Renal cortex interstitium (tissue), 11 donors: ENCODE measurements around the gene CRTAC1. TPM values are rescaled to one million over a fixed set of nuclear protein-coding genes. Genes with fewer than 3 reads are reported as not detected.

ENCODE experiments used
- DNase-seq, 11 donors: peaks; one replicate each; pipeline ENCODE4 v3.0.0-alpha.2; 2013; ENCODE audit warnings: low read depth in 9 of 11, low spot score in 4 of 11; ENCODE audit errors: extremely low read depth in 1 of 11
- polyA plus RNA-seq, 3 donors: library from polyadenylated mRNA; unstranded; fragments of 120-200 nt; gene quantifications; one replicate each; pipeline ENCODE4 v1.2.1, GENCODE V29; 2013; ENCODE audit not compliant: insufficient read length in 3 of 3

The CRTAC1 gene
- polyA plus RNA-seq, 3 donors: 15.1 to 31.6 (median 22.0) TPM

DNA sequence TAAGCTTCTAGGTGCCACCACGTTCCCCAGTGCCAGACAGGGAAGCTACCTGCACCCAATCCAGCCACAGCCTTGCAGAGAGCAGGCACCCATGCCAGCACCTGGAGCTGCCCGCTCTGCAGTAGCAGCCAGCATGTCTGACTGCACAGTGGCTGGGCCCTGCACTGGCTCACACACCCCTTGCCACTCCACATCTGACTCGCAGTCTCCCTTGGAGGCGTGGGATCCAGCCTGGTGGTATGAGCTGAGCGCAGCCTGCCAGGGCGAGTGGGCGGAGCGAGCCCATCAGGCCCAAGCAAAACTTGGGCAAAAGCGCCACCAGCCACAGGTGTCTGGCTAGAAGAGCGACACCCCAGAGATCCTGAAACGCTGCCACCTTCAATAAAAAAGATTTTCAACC is 30.1 kb downstream of the CRTAC1 start:
- DNase-seq: no peak

DNA sequence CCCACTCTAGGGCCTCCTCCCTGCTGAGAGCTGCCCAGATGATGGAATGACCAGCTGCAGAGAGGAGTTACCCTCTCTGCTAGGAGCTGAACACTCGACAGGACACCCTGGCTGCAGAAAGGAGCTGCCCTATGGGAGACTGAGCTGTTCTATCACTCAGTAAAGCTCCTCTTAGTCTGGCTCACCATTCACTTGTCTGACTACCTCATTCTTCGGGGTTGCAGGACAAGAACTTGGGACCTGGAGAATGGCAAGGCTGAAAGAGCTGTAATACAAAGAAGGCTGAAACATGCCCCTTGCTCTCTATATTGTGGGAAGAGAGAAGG is 30.5 kb downstream of the CRTAC1 start:
- DNase-seq: no peak

DNA sequence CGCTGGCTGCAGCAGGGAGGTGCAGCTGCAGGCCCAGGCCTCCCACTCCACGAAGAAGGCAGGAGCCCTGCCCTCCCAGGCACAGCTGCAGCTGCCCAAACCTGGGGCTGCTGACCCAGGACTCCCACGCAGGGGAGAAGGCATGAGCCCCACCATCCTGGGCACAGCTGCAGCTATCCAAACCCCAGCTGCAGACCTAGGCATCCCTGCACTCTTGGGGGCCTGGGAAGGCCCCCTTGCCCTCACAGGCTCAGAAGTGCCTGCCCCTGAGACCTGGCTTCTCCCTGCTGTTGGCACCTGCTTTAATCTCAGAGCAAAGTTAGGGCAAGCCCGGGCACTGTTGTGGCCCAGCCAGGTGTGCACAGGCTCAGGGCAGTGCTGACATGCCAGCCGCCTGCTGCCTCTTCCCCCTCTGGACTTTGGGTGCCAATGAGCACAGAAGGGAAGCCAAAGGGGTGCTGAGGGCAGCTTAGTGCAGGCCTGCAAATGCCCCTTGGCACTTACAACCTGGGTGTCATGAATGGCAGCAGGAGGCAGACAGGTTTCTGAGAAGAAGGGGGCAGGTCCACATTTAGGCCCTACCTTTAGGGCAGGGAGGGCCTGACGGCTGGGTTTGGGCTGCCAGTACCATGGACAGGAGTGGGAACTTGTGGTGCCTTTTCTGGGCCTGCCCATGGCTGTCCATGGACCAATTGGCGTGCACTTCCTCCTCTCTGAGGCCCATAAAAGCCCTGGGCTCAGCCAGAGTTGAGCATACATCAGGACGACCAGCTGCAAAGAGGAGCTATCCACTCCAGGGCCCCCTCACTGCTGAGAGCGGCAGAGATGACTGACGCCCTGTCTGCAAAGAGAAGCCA is 31.1 kb downstream of the CRTAC1 start:
- no peak for DNase-seq

DNA sequence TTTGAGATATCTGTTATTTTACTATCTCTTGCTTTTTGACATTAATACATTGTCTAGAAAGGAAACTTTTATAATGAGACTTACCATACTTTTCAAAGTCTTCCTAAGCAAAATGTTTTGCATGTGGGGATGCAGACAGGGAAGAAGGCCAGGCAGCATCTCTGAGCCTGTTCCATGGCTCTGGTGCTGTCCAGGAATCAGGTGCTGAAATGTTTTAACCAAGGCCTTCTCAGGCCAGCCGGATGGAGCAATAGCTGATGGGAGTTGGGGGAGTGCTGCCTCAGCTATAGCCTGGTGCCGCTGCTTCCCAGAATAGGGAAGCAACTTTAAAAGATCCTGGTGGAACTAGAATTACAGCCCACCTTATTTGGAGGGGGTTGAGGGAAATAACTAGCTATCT is 38.5 kb downstream of the CRTAC1 start:
- DNase-seq: peak; percentile 23 to 69 (median 53)

DNA sequence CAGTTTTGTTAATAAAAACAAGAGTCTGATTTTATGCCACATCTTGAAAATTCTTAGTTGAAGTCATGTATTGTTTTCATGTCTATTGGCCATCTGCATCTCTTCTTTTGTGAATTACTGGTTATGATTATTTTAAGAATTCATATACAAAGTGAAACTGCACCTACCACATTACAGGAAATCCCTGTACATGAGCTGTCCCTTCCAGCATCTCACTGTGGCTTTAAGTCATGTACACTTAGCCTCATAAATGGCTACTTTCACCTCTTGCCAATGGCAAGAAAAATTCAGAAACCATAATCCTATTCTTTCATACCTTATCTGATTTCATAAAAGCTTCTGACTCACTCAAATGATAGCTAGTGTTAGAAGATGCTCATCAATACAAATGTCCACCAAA is 48.6 kb downstream of the CRTAC1 start:
- DNase-seq: no peak

DNA sequence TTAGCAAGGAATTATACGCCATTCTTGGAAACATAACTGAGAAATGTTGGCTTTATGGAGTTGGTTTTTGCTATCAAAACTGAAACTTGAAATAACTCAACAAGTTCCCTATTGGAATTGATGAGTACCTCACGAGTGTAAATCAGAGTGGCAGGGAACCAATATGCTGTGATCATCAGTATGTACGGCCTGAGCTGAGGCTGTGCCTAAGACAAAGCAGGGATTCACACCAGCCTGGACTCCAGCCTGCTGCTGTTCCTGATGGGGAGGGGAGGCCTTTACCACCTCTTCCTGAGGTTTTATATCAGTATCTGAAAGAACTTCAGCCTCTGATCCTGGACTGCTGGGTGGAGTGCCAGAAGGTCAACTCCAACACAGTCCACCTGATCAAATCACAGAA is 52.7 kb downstream of the CRTAC1 start:
- DNase-seq: no peak

DNA sequence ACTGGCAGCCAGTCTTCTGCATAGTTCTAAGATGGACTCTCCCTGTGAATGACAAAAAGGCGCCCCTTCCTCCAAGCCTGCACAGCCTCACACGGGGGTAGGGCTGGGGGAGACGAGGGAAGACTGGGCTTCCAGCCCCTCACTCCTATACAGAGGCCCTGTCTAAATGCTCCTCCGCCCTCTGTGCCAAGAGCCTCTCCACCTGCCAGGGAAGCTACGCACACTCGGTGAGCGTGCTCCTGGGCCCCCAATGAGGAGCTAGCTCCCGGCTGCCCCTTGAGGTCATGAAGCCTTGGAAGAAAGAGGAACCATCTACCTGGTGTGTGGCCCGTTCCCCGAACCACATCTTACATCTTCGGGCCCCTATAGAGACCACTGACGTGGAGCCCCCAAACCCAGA is 54.8 kb downstream of the CRTAC1 start:
- no peak for DNase-seq

DNA sequence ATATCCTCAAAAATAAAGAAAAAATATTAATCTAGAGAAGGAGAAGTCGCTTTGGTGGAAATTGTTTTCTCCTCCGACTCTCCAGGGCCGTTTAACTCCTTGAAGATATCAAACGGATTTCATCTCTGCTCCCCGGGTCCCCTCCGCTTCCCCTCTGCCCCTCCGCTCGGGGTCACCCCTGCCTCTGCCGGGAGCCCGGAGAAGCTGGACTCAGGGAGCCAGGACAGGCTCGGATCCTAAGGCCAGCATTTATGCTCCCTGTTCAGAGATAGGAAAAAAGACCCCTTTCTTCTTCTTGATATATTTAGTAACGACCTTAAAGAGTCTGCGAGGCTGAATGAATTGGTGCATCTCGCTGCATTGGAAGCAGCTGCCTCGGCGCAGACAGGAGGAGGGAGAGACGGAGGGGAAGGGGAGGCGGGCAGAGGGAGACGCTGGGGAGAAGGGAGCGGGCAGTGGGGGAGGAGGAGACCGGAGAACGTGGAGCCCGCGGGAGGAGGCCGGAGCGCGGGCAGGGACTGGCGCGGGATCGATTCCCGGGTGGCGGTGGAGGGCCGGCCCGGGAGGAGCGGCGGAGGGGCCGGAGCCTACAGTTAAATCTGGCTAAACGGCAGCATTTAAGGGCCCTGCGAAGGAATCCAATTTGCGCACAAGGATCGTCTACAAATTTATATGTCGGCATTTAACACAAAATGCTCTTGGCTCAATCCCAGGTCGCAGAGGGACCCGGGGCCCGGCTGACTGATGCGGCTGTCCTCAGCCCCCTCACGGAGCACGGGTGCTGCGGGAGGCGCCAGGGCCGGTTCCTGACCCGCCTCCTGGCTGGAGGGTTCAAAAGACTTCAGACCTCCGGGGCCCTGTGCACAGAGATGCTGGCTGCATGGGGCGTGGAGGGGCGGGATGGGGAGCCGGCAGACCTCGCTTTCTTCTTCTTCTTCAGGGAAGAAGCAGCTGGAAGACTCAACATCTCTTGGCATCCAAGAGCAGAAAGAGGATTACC is 55.6 kb downstream of the CRTAC1 start:
- DNase-seq: peak in 1 of 11 donors; percentile 6

DNA sequence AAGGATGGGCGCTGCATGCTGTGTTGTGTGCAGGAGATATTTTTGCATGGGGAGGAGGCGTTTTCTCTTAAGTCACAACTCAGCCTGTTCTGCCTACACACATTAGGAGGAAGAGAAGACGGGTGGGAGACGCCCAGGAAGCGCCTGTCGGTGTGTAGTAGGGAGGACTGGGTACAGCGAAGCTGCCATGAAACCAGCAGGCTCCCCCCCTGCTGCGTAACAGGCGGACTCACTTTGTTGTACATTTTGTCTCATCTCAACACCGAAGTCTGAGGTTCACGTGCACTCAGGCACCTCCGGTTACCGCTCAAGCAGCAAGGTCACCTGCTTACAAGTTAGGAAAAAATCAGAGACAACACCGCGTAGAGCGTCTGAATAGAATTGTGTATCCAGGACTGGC is 56.3 kb downstream of the CRTAC1 start:
- DNase-seq: no peak

DNA sequence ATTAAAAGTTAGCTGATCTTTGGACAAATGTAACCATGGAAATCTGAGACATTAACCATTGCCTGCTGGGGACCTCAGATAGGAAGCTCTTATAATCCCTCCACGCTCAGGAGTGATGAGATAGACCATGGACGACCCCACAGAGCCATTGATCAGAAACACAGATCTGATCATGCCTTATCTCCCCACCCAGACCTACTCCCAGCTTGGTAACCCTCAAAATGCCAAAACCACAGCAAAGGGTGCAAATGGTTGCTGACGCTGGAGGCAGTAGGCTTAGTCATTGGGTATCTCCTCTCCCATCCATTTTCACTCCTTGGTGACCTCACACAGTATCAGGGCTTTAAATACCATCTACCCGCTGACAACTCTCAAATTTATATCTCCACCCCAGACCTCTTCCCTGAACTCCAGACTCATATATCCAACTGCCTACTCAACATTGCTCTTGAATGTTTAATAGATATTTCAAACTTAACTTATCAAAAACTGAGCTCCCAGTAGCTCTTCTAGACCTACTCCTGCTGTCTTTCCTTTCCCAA is 60.8 kb downstream of the CRTAC1 start:
- DNase-seq: no peak

DNA sequence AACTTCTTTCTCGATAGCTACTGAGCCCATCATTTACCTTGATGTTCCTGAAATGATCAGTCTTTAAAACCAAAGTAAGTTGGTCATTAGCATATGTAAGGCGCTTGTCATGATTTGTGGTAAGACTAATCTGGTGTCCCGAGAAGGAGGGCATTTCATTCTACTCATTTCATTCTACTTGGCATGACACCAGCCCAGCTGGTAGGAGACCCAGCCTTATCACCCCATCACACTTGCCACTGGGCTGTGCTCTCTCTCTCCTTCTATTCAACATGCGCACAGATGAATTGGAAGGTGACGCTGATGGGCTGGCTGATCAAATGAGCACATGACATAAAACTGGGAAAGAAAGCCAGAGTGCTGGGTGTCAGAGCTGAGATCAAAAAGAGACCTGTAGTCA is 65.7 kb downstream of the CRTAC1 start:
- DNase-seq: no peak

DNA sequence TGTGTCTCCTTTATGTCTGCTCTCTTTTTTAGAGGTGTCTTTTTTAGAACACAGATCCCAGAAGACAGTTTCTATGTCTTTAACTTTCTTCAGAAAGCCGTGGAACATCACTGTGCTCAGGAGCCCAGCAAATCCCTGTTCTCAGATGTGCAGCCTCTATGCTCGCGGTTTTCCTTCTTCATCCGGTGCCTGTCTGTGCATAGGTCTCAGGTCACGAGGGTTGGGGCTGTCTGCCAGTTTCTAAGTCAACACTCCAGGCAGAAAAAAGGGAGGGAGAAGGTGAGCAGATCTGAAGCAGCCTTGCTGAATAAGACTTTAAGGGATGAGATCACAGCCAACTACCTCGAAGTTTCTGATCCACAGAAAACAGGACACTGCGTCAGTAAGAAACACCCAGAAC is 68.5 kb downstream of the CRTAC1 start:
- DNase-seq: no peak

DNA sequence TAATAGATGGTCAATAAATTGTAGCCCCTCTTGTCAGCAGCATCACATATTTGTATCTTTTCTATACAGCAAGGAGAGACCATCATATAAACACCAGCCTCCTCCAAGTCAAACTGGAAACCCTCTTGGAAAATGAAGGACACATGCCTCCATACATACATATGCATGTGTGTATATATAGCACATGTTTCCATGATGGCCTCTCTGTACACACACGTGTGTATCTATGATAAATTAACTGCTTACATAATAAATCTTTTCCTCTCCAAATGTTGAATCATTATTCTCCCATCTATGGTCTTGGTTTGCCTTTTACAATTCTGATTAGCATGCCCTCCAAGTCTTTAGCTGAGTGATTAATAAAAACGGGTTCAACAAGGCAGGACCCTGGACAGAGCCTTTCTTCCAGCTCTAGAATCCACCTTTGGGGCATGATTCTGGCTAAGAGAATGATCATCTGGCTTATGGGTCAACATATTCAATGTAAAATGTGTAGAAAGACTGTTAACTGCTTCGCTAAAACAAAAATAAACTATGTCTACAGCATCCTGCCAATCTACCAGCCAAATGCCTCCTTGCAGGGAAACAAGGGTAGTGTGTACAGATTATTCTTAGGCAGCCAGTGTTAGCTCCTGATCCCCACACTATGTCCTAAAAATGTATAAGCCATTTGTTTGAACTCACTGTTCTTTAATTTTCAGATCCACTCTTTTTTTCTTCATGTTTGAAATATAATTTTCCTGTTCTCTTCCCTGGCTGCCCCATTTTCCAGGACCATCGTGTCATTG is 70.0 kb downstream of the CRTAC1 start:
- DNase-seq: peak in 1 of 11 donors; percentile 8

DNA sequence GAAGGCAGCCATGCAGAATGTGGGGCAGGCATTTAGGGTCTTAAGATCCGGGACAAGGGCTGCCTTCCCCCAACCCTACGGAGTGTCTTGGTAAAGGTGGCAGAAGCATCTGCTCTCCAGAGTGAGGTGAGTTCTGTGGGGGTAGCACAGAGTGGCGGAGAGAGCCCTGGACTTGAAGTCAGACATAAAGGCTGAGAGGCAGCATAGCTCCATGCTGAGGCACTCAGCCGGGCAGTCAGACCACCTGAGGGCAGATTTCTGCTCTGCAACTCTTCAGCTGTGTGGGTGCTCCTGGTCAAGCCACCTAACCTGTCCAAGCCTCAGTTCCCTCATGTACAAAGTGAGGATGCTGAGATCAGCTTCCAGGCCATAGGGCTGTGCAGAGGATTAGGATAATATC is 81.0 kb downstream of the CRTAC1 start:
- no peak for DNase-seq

DNA sequence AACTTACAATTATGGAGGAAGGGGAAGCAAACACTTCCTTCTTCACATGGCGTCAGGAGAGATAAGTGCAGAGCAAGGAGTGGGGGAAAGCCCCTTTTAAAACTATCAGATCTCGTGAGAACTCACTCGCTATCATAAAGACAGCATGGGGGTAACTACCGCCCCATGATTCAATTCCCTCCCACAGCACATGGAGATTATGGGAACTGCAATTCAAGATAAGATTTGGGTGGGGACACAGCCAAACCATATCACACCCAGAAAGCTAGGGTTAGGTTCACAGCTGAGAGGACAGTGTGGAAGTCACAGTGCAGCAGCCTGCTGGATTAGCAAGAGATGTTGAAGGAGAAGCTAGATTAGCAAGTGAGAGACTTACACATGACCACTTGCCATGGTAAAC is 81.6 kb downstream of the CRTAC1 start:
- DNase-seq: no peak

DNA sequence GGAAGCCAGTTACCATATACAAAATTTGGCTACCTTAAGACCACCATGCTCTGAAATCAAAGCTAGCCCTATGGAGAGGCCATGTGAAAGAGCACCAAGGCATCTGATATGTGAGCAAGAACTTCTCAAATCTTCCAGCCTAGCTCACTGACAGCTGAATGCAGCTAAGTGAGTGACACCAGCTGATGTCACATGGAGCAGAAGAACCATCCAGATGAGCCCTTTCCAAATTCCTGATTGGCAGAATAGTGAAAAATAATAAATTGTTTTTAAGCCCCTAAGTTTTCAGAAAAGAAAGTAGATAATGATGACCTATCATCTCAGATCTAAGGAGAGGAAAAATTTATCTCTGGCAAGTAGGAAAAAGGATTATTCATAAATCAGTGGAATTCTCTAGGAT is 85.6 kb downstream of the CRTAC1 start:
- no peak for DNase-seq

DNA sequence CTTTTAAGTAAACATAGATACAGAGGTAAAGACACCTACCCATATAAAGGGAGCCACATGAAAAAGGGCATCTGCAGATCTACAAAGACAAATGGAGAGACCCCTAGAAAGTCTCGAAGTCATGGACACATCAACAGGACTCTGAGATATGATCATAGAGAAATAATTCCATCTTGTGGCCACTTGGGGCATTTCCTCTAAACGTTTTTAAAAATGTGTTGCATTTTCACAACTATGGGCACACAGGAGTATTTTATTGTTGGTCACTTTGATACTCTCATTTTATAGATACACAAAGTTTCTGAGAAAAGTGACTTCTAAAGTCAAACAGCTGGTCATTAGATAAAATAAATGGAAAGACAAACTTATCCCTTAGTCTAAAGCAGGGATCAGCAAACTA is 87.1 kb downstream of the CRTAC1 start:
- no peak for DNase-seq

DNA sequence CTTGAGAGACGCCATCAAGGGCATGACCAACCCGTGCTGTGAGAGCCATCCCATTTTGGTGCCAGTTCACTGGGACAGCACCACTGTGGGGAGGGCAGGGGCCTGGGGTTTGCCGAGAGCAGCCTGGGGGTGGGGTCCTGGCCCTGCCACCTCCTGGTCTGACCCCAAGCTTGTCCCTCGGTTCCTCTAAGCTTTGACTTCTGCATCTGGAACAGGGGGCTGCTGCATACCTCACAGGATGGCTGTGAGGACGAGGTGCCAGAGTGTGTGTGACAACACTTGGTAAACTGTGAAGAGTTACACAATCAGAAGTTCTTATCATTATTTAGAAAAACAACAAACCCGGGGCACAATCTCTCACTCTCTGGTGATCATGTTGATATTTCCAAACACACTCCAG is 89.9 kb downstream of the CRTAC1 start:
- DNase-seq: no peak

DNA sequence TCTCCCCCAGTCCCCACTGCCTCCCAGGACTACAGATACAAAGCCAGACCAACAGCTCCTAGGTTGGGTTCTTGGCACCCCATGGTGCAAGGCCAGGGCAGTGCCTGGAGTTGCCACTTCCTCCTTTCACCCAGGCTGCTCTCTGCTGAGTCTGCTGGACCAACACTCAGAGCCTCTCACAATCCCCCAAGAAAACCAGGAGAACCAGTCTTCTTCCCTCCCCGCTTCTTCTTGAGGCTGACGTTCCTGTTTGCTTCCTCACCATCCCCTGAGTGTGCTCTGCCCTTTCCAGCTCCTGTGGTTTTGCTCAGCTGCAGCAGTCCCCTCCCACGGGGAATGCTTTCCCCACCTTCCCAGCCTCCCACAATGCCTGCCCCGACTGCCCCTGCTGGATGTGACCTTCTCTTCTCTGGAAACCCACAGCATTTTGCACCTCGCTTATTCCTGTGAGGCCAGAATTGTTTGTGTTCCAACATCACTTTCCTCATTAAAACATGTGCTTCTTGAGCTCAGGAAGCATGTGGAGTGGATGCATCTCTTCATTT is 90.9 kb downstream of the CRTAC1 start:
- no peak for DNase-seq
